Adipocyte (in vitro differentiated cells): ENCODE data around the gene CRYGC.

Experiments used
- DNase-seq: peaks from one replicate; pipeline ENCODE4 v3.0.0-alpha.2; 2015; ENCODE audit warnings: low read depth
- H3K27me3 ChIP-seq: replicated peaks from 2 replicates; pipeline ENCODE4 v1.7.0; 2013; ENCODE audit warnings: mild to moderate bottlenecking, low read length, moderate library complexity; ENCODE audit not compliant: control insufficient read depth, insufficient read depth
- H3K36me3 ChIP-seq: 2 replicates; pipeline ENCODE4 v1.7.0; 2013; ENCODE audit warnings: low read length, mild to moderate bottlenecking, moderate library complexity; ENCODE audit not compliant: control insufficient read depth, insufficient read depth, severe bottlenecking
- H3K4me1 ChIP-seq: 2 replicates; pipeline ENCODE4 v1.7.0; 2013; ENCODE audit warnings: mild to moderate bottlenecking, low read length, moderate library complexity; ENCODE audit not compliant: control insufficient read depth, insufficient read depth
- H3K4me3 ChIP-seq: 2 replicates; pipeline ENCODE4 v1.7.0; 2013; ENCODE audit warnings: mild to moderate bottlenecking, low read length, moderate library complexity
- H3K9ac ChIP-seq: 2 replicates; pipeline ENCODE4 v1.7.0; 2013; ENCODE audit warnings: mild to moderate bottlenecking, low read length, moderate library complexity
- H3K9me3 ChIP-seq: 2 replicates; pipeline ENCODE4 v1.7.0; 2013; ENCODE audit warnings: mild to moderate bottlenecking, low read length, moderate library complexity; ENCODE audit not compliant: control insufficient read depth

CRYGC gene, protein sequence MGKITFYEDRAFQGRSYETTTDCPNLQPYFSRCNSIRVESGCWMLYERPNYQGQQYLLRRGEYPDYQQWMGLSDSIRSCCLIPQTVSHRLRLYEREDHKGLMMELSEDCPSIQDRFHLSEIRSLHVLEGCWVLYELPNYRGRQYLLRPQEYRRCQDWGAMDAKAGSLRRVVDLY

DNA sequence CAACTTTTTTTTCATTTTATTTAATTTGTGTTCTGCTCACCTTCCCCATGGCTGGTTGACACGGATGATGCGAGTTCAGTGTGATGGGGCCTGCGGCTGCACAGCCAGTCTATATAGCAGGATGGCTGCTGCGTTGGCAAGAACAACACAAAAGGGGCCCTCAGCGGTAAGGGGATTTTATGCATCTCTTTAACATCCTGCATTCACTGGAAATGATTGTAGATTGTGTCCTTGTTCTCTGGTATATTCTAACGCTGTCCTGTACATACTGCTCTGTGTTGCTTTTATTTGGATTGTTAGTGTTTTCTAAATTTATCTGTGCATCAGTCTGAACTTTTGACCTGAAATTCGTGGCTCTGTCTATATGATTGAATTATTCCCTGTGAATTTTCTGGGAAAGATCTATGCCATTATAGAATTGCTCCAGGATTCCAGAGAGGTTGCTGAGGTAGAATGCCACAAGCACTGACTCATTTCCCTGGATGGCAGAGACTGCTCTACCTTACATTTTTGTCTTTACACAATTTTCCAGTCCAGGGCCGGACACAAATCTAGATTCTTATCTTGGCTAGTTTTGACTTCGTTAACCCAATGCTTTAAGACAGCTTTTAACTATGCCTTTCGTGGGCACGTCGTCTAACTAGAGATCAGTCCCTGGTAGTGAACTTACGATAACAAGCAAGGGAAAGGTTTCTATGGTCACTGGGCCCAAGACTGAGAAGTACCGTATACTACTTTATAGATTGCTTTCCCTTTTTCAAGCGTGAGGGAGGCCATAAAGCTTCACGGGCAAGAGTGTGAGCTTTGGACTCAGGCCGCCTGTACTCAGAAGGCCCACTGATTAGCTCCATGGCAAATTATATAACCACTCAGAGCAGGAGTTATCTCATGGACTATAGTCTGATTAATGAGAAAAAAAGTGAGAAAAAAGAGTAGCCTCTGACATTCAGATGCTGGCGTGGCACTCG lies at the start of gene CRYGC:
Gene CRYGC (minus strand): TSS at position 85 of the 968 bp plus-strand sequence. CDS start 36 bp downstream, at position 49.
- Histone ChIP-seq H3K4me3 (no peak within 1 kb of the TSS), H3K9me3 (no peaks in the 10 kb centered on the region), H3K4me1 (no peaks in the 10 kb centered on the region), H3K36me3 (no peaks in the 10 kb centered on the region), H3K27me3 (peaks cover 26% of the 10 kb centered on the region), H3K9ac (no peak within 1 kb of the TSS)
- no peak for DNase-seq

DNA sequence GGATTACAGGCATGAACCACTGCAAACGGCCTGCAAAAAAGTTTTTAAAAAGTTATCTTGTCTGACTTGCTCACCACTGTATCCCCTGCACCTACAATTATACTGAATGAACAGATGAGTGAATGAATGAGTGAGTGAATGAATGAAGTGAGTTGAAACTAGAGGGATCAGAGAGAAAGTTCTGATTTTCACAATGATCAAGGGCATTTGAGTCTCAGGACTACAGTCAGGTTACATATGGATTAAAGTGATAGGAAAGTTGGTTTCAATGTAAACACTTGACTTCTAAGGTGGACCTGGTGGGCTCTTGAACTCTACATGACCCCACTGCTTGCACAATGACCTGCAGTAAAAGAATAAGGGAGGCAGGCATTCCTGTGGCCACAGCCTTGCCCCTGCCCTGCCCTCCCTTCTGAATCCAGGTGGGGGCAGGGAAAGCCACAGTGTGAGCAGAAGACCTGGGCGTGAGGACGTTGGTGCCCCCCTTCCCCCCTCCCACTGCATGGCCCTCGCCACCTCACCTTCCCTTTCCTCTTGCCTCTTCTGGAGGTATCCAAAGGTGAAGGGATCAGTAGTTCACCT lies 49.5 kb upstream of the CRYGC start:
- no peaks in the 10 kb centered on the region for H3K36me3 ChIP-seq
- peaks cover 5% of the 10 kb centered on the region for H3K4me1 ChIP-seq
- no peaks in the 10 kb centered on the region for H3K27me3 ChIP-seq
- H3K9me3 ChIP-seq: no peaks in the 10 kb centered on the region
- no peak for DNase-seq
- no peak overlapping the region for H3K9ac ChIP-seq
- H3K4me3 ChIP-seq: no peak overlapping the region

DNA sequence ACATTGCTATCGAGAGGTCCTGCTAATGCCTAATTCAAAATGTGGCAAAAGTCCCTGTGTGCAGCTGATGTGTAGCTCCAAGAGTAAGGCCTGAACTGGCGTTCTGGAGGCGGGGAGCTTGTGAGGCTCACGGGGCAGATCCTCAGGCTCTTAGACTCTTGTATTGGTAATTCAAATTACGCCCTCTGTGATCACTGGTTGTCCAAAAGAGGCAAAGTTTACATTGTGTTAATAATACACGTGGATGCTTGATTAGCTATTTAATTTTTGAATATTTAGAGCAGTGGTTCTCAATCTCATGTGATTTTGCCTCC lies 46.2 kb upstream of the CRYGC start:
- H3K4me1 ChIP-seq: peaks cover 5% of the 10 kb centered on the region
- peak overlapping the region; percentile 33 for H3K9ac ChIP-seq
- H3K9me3 ChIP-seq: no peaks in the 10 kb centered on the region
- no peak overlapping the region for H3K4me3 ChIP-seq
- no peaks in the 10 kb centered on the region for H3K27me3 ChIP-seq
- no peaks in the 10 kb centered on the region for H3K36me3 ChIP-seq
- no peak for DNase-seq

DNA sequence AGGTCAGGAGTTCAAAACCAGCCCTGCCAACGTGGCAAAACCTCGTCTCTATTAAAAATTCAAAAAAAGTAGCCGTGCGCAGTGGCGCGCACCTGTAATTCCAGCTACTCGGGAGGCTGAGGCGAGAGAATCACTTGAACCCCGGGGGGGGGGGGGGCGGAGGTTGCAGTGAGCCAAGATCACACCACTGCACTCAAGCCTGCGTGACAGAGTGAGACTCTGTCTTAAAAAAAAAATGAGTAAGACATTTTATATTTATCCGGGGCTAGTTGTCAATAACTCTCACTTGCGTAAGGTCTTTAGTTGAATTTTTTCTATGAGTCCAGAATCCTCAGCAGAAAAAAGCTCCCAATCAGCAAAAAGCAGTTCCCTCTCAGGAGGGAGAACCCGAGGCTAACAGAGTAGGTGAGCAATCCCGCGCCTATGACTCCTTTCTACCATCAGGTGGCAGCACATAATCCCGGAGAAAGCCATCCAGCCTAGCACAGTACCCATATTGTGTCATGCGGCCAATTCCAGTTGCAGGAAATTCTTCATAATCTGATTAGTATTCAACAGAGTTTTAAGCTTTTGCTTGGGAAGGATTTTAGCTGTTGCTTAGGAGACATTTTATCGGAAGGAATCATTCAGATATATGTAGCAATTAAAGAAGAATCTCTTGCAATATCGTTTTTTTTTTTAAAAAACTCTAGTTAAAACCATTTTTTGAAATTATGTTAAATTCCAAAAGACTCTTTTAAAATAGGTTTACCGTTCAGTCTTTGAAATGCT lies 45.6 kb upstream of the CRYGC start:
- Histone ChIP-seq H3K9me3 (no peaks in the 10 kb centered on the region), H3K9ac (peak overlapping the region; percentile 33), H3K4me3 (no peak overlapping the region), H3K27me3 (no peaks in the 10 kb centered on the region), H3K4me1 (peaks cover 5% of the 10 kb centered on the region), H3K36me3 (no peaks in the 10 kb centered on the region)
- DNase-seq: peak; percentile 93

DNA sequence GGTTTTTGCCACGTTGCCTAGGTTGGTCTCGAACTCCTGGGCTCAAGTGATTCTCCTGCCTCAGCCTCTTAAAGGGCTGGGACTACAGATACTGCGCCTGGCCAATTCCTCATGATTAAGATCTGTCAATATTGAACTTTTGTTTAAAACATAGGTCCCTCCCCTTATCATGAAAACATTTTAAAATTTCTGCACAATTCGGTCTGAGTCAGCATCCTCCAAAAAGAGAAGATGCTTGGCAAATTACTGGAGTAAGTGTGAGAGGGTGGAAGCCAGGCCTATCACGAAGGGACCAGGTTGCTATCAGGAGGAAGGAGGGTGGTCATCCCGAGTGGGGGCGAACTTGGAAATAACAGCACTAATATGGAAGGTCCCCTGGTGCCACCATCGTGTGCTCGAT lies 44.5 kb upstream of the CRYGC start:
- no peak for DNase-seq
- H3K4me1 ChIP-seq: peaks cover 5% of the 10 kb centered on the region

DNA sequence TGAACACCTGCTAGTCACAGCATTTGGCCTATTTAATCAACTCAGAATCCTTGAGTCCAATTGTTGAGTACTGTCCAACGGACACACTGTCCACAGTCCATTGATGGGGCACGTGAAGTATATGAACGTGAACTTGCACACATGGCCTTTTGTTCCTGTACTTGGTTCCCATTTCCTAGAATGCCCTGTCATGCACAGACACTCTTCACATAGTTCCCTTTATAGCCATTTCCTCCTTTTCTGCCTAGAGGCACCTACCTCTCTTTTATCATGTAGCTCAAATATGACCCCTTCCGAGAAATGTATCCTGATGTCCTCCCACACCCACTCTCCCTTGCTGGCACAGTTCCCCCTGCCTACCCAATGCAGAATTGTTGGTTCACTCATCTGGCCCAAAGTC lies 42.5 kb upstream of the CRYGC start:
- no peak for DNase-seq
- peaks cover 5% of the 10 kb centered on the region for H3K4me1 ChIP-seq
- H3K27me3 ChIP-seq: no peaks in the 10 kb centered on the region
- no peak overlapping the region for H3K4me3 ChIP-seq
- no peak overlapping the region for H3K9ac ChIP-seq
- no peaks in the 10 kb centered on the region for H3K9me3 ChIP-seq
- H3K36me3 ChIP-seq: no peaks in the 10 kb centered on the region

More for the DNA sequence above, 44.5 kb upstream of the CRYGC start:
- Histone ChIP-seq H3K9ac (no peak overlapping the region), H3K9me3 (no peaks in the 10 kb centered on the region), H3K36me3 (no peaks in the 10 kb centered on the region), H3K4me3 (no peak overlapping the region), H3K27me3 (no peaks in the 10 kb centered on the region)

DNA sequence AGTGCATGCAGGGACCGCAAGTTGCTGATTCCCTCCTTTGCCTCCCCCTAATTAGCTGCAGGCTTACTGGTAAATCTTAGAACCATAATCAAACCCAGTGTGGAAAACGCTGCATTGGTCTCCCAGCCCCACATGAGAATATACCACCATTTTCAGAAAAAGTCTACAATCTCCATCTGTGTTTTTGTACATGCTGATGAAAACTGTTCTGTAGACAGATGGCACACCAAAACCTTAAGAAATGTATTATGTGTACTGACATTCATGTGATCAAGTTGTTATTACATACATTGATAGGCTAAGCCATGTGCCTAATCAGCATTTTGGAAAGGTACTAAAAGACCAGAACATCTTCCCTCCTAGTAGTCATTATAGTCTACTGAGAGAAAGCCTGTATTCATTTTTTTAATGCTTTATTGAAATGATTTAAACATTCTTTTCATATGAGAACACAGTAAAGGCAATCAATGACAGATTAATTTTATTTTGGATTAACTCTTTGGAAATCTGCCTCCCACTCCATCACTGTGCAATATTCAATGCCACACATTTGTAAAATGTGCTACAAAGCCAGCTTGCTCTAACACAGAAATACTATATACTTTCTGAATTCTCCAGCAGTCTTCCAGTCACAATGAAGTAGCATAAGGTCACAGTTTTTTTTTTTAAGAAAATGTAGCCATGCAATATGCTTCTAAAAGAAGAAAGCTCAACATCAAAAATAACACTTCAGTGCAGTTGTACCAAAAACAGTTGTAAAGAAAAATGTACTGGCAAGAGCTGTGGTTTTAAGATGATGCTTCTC lies 35.5 kb upstream of the CRYGC start:
- Histone ChIP-seq H3K36me3 (no peaks in the 10 kb centered on the region), H3K4me3 (no peak overlapping the region), H3K27me3 (peaks cover 6% of the 10 kb centered on the region), H3K9ac (no peak overlapping the region), H3K9me3 (no peaks in the 10 kb centered on the region), H3K4me1 (no peaks in the 10 kb centered on the region)
- no peak for DNase-seq

DNA sequence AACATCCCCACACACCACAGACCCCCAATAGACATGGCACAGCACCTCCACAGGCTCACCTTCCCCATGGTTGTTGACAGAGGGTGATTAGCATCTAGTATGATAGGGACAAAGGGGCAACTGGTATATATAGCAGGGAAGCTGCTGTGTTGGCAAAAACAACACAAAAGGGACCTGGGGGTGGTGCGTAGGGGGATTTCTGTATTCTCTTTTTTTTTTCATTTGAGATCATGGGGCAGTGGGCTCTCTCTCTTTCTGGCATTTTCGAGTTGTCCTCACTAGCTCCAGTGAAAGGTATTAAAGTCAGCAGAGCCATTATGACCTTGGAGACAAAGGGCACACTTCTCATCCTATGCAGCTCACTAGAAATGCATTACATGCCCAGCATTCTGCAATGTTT lies 33.9 kb upstream of the CRYGC start, which contains the start of gene CRYGA:
Gene CRYGA (minus strand): TSS at position 101 of the 400 bp plus-strand sequence. CDS start 33 bp downstream, at position 68.
- Histone ChIP-seq H3K36me3 (no peaks in the 10 kb centered on the region), H3K4me3 (no peak within 1 kb of the TSS), H3K4me1 (no peaks in the 10 kb centered on the region), H3K27me3 (peaks cover 6% of the 10 kb centered on the region), H3K9me3 (no peaks in the 10 kb centered on the region), H3K9ac (no peak within 1 kb of the TSS)
- no peak for DNase-seq

DNA sequence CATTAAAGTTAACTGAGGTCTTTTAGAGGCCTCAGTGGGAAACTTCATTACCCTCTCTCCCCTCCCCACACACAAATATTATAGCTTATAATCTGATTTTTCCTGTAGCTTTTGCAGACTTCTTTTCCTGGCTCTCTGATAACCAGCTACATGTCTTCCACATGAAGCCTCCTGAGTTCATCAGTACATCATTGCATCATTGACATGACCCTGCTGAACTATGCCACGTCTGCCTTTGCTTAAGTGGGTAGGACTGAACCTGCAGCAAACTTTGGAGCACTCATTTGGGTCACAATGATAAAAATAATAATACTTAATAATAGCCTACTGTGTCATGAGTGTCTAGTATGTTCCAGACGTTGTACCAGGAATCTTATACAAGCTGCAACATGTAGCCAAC lies 26.8 kb upstream of the CRYGC start:
- H3K27me3 ChIP-seq: no peaks in the 10 kb centered on the region
- H3K9ac ChIP-seq: no peak overlapping the region
- no peaks in the 10 kb centered on the region for H3K36me3 ChIP-seq
- H3K9me3 ChIP-seq: peaks cover 3% of the 10 kb centered on the region
- no peak overlapping the region for H3K4me3 ChIP-seq
- DNase-seq: no peak
- H3K4me1 ChIP-seq: no peaks in the 10 kb centered on the region

DNA sequence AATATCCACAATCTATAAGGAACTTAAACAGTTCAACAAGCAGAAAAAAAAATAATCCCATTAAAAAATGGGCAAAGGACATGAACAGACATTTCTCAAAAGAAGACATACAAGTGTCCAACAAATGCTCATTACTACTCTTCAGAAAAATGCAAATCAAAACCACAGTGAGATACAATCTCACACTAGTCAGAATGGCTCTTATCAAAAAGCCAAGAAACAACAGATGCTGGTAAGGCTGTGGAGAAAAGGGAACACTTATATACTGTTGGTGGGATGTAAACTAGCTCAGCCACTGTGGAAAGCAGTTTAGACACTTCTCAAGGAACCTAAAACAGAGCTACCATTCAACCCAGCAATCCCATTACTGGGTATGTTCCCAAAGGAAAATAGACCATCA lies 23.5 kb upstream of the CRYGC start:
- no peaks in the 10 kb centered on the region for H3K36me3 ChIP-seq
- no peaks in the 10 kb centered on the region for H3K4me1 ChIP-seq
- H3K9ac ChIP-seq: no peak overlapping the region
- no peak for DNase-seq
- peaks cover 5% of the 10 kb centered on the region for H3K9me3 ChIP-seq
- no peaks in the 10 kb centered on the region for H3K27me3 ChIP-seq
- H3K4me3 ChIP-seq: no peak overlapping the region
